Prostate gland (tissue), 2 donors: ENCODE measurements around the gene FES. TPM values are rescaled to one million over a fixed set of nuclear protein-coding genes. Genes with fewer than 3 reads are reported as not detected.

ENCODE experiments used
- DNase-seq: peaks from one replicate; pipeline ENCODE4 v3.0.0-alpha.2; 2019; ENCODE audit warnings: low spot score
- H3K27ac ChIP-seq, 2 donors: fragments of 200-600 bp; sonication (generic); 2 replicates each; pipeline ENCODE4 v1.5.1; 2017 to 2019
- H3K27me3 ChIP-seq: fragments of 200-600 bp; sonication (generic); replicated peaks from 2 replicates; pipeline ENCODE4 v1.5.1; 2019; ENCODE audit not compliant: insufficient read depth
- H3K36me3 ChIP-seq, 2 donors: fragments of 200-600 bp; sonication (generic); 1 replicate in 1 of 2; 2 replicates in 1 of 2; pipeline versions ENCODE4 v1.5.1 to v1.8.1; 2017 to 2019
- H3K4me1 ChIP-seq: fragments of 200-600 bp; sonication (generic); replicated peaks from 2 replicates; pipeline ENCODE4 v1.5.1; 2019
- H3K4me3 ChIP-seq, 2 donors: fragments of 200-600 bp; sonication (generic); 2 replicates each; pipeline ENCODE4 v1.5.1; 2017 to 2019
- H3K9me3 ChIP-seq: fragments of 200-600 bp; sonication (generic); 2 replicates; pipeline ENCODE4 v1.5.1; 2017
- CTCF ChIP-seq, 4 experiments: fragments of 200-600 bp in 2 of 4; fragments of 450-650 bp in 2 of 4; sonication (generic) in 2 of 4; IDR thresholded peaks; 1 replicate in 3 of 4; 2 replicates in 1 of 4; pipeline ENCODE4 v1.5.1; 2016 to 2019; ENCODE audit warnings: antibody characterized with exemption in 4 of 4, mild to moderate bottlenecking in 2 of 4, moderate library complexity in 2 of 4
- POLR2A ChIP-seq: fragments of 450-650 bp; IDR thresholded peaks from one replicate; pipeline ENCODE4 v1.6.1; 2016; ENCODE audit warnings: antibody characterized with exemption, mild to moderate bottlenecking
- POLR2AphosphoS5 ChIP-seq: sonication (generic); formaldehyde crosslinking; IDR thresholded peaks from one replicate; pipeline ENCODE4 v1.6.1; 2017; ENCODE audit warnings: antibody characterized with exemption
- WGBS: methylation state at CpG from one replicate; pipeline ENCODE4 v1.1.5; 2018; 5-methylcytosine and 5-hydroxymethylcytosine counted together
- intact Hi-C: fragments of 100-400 bp; cut with DNase I; formaldehyde crosslinking; loops from one replicate; pipeline ENCODE4 v1.14.2; 2022
- total RNA-seq, 2 donors: library from RNA; depleted of rRNA; stranded (reverse); fragments of >200 nt; gene quantifications; one replicate each; pipeline ENCODE4 v1.1.0, GENCODE V29; 2016

FES gene
- total RNA-seq, 2 donors from 2014 or later, result 22.8 to 33.9 TPM

- WGBS, result 65% methylated on average over 7 of the region's 7 CpGs
- Histone ChIP-seq H3K27ac (peak overlapping the region; percentile 78 to 86), H3K4me3 (peak overlapping the region in 1 of 2 donors; percentile 41), H3K36me3 (peaks cover 10 to 30% of the 10 kb centered on the region in 2 donors), H3K27me3 (no peaks in the 10 kb centered on the region), H3K9me3 (no peaks in the 10 kb centered on the region), H3K4me1 (peaks cover 6% of the 10 kb centered on the region)
- no peak for DNase-seq
- TF ChIP-seq CTCF (IDR thresholded peaks at IDR 0.05) (no peak), POLR2AphosphoS5 (no peak), POLR2A (no peak)
- intact Hi-C loops, result loop anchor here (10.0 kb wide), 1 partner anchor 569 kb away; no protein-coding TSS in a partner anchor
Observed at GRCh38 chr15:90883526-90883975, 753 bp upstream of the FES start.

GRCh38 chr15:90884719-90885431 lies 571 bp downstream of the FES start:
- peak overlapping the region; percentile 37 to 41 for H3K4me3 ChIP-seq
- 55% methylated on average over 16 of the region's 16 CpGs for WGBS
- no peak for DNase-seq
- no peaks in the 10 kb centered on the region for H3K27me3 ChIP-seq
- peaks cover 10 to 17% of the 10 kb centered on the region in 2 donors for H3K36me3 ChIP-seq
- intact Hi-C loops, result loop anchor here (2.0 to 10.0 kb wide), 2 partner anchors 234 to 570 kb away; no protein-coding TSS in a partner anchor
- H3K4me1 ChIP-seq, result peaks cover 6% of the 10 kb centered on the region
- TF ChIP-seq POLR2AphosphoS5 (no peak), CTCF (IDR thresholded peaks at IDR 0.05) (no peak), POLR2A (no peak)
- peak overlapping the region; percentile 78 to 86 for H3K27ac ChIP-seq
- H3K9me3 ChIP-seq, result no peaks in the 10 kb centered on the region

- H3K4me3 ChIP-seq, result peak overlapping the region in 1 of 2 donors; percentile 41
- H3K9me3 ChIP-seq, result no peaks in the 10 kb centered on the region
- H3K27ac ChIP-seq, result peak overlapping the region; percentile 78 to 86
- H3K36me3 ChIP-seq, result peaks cover 4 to 13% of the 10 kb centered on the region in 2 donors
- 62% methylated on average over 23 of the region's 23 CpGs for WGBS
- intact Hi-C loops, result loop anchor here (2.0 to 10.0 kb wide), 2 partner anchors 235 to 571 kb away; no protein-coding TSS in a partner anchor
- TF ChIP-seq CTCF (IDR thresholded peaks at IDR 0.05), result peak; percentile 93 to 97 (median 96)
- TF ChIP-seq POLR2AphosphoS5, result peak; percentile 31
- TF ChIP-seq POLR2A, result no peak
- DNase-seq, result peak; percentile 59
- peaks cover 6% of the 10 kb centered on the region for H3K4me1 ChIP-seq
- H3K27me3 ChIP-seq, result no peaks in the 10 kb centered on the region
Observed at GRCh38 chr15:90885432-90886290, 1.4 kb downstream of the FES start.

GRCh38 chr15:90886291-90886614 lies 1.9 kb downstream of the FES start:
- DNase-seq, result no peak
- intact Hi-C loops, result loop anchor here (10.0 kb wide), 1 partner anchor 571 kb away; no protein-coding TSS in a partner anchor
- Histone ChIP-seq H3K36me3 (peaks cover 2 to 14% of the 10 kb centered on the region in 2 donors), H3K27me3 (no peaks in the 10 kb centered on the region), H3K9me3 (no peaks in the 10 kb centered on the region), H3K27ac (no peak overlapping the region), H3K4me1 (peaks cover 6% of the 10 kb centered on the region), H3K4me3 (no peak overlapping the region)
- WGBS, result 32% methylated on average over 5 of the region's 5 CpGs
- TF ChIP-seq CTCF (IDR thresholded peaks at IDR 0.05) (no peak), POLR2A (no peak), POLR2AphosphoS5 (no peak)
